Calu3 (cell line): Measurements from ENCODE around the gene NBEAL2. TPM values are rescaled to one million over a fixed set of nuclear protein-coding genes. Genes with fewer than 3 reads are reported as not detected.

Experiments used
- BruUV-seq: library from RNA; stranded (reverse); fragments of 400-500 nt; replicated peaks from 2 replicates; lab custom pipeline; 2021; lab: Mats Ljungman, UMichigan
- CTCF ChIA-PET: fragments of 300-600 bp; sonication (Branson Sonifier 250); formaldehyde crosslinking; loops from one replicate; lab custom pipeline; 2022; ENCODE audit warnings: antibody characterized with exemption; lab: Charles Lee
- DNase-seq: peaks from one replicate; pipeline ENCODE4 v3.0.0; 2022
- H3K27ac Mint-ChIP-seq: one replicate; pipeline ENCODE4 v1.8.0; 2022; ENCODE audit warnings: mixed read lengths; ENCODE audit not compliant: unreplicated experiment
- H3K27me3 Mint-ChIP-seq: one replicate; pipeline ENCODE4 v1.8.0; 2022; ENCODE audit warnings: mixed read lengths; ENCODE audit not compliant: unreplicated experiment
- H3K36me3 Mint-ChIP-seq: one replicate; pipeline ENCODE4 v1.8.0; 2022; ENCODE audit warnings: mild to moderate bottlenecking, moderate library complexity, mixed read lengths; ENCODE audit not compliant: insufficient read depth, unreplicated experiment
- H3K4me1 Mint-ChIP-seq: one replicate; pipeline ENCODE4 v1.8.0; 2022; ENCODE audit warnings: mild to moderate bottlenecking, low read depth, mixed read lengths; ENCODE audit not compliant: unreplicated experiment
- H3K4me3 Mint-ChIP-seq: one replicate; pipeline ENCODE4 v1.8.0; 2022; ENCODE audit warnings: mild to moderate bottlenecking, low read depth, moderate library complexity, mixed read lengths; ENCODE audit not compliant: unreplicated experiment
- H3K9me3 Mint-ChIP-seq: one replicate; pipeline ENCODE4 v1.8.0; 2022; ENCODE audit warnings: low read depth, mixed read lengths; ENCODE audit not compliant: unreplicated experiment
- intact Hi-C: fragments of 100-400 bp; cut with micrococcal nuclease; formaldehyde crosslinking; loops from one replicate; pipeline ENCODE4 v1.10.0; 2022; ENCODE audit not compliant: unreplicated experiment
- total RNA-seq: library from RNA; stranded (reverse); gene quantifications from 2 replicates; pipeline ENCODE4 v1.2.3, GENCODE V29; 2022
- TF ChIP-seq, protein P1 (sequence below): fragments of 200-600 bp; IDR thresholded peaks from one replicate; pipeline ENCODE4 v1.8.0; 2022; ENCODE audit warnings: antibody characterized with exemption; ENCODE audit not compliant: unreplicated experiment

NBEAL2 gene
- total RNA-seq, 1 experiment from 2014 or later: 143 TPM

DNA sequence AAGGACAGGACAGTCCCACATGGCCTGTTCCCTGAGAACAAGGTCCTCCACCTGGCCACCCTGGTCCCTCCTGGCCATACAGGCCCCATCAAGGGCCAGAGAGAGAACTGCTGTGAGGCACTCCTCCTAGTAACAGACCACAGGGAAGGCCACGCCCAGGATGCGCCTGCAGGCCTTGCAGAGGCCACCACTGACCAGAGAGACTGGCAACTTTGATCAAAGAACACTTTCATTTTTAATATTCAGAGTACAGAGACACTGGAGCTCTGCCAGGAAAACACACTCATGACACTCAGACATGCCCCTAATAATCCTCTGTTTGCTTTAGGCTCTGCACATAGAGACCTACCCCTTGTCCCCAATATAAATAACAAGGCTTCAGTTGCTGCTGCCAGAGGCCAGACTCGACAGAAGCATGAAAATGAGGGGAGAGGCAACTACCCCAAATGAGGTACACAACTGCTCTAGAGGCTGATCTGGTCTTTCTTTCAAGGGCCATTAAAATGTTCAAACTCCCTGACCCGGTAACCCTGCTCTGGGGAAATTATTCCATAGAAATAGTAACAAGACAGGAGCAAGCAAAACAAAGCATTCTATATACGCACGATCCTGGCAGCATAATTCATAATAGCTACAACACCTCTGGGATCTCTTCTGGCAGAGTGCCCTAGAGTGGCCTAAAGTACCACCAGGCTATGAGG is 47.7 kb upstream of the NBEAL2 start:
- DNase-seq: peak; percentile 55
- intact Hi-C loops: loop anchor here (2.0 to 5.0 kb wide), 2 partner anchors 13 to 51 kb away; no protein-coding TSS in a partner anchor
- no TSS peak for BruUV-seq
- H3K36me3 Mint-ChIP-seq: peaks cover 49% of the 10 kb centered on the region
- H3K27me3 Mint-ChIP-seq: no peaks in the 10 kb centered on the region
- H3K4me3 Mint-ChIP-seq: peak overlapping the region; percentile 50
- peak overlapping the region; percentile 95 for H3K27ac Mint-ChIP-seq
- CTCF ChIA-PET: interaction anchor here (1.1 to 1.5 kb wide), 4 partner anchors 9 to 56 kb away, joined by 3 to 5 read pairs (median 4); partner anchors contain the start of gene CCDC12
- no peaks in the 10 kb centered on the region for H3K9me3 Mint-ChIP-seq
- TF ChIP-seq, protein P1, sequence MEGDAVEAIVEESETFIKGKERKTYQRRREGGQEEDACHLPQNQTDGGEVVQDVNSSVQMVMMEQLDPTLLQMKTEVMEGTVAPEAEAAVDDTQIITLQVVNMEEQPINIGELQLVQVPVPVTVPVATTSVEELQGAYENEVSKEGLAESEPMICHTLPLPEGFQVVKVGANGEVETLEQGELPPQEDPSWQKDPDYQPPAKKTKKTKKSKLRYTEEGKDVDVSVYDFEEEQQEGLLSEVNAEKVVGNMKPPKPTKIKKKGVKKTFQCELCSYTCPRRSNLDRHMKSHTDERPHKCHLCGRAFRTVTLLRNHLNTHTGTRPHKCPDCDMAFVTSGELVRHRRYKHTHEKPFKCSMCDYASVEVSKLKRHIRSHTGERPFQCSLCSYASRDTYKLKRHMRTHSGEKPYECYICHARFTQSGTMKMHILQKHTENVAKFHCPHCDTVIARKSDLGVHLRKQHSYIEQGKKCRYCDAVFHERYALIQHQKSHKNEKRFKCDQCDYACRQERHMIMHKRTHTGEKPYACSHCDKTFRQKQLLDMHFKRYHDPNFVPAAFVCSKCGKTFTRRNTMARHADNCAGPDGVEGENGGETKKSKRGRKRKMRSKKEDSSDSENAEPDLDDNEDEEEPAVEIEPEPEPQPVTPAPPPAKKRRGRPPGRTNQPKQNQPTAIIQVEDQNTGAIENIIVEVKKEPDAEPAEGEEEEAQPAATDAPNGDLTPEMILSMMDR: no peak
- H3K4me1 Mint-ChIP-seq: peaks cover 60% of the 10 kb centered on the region

DNA sequence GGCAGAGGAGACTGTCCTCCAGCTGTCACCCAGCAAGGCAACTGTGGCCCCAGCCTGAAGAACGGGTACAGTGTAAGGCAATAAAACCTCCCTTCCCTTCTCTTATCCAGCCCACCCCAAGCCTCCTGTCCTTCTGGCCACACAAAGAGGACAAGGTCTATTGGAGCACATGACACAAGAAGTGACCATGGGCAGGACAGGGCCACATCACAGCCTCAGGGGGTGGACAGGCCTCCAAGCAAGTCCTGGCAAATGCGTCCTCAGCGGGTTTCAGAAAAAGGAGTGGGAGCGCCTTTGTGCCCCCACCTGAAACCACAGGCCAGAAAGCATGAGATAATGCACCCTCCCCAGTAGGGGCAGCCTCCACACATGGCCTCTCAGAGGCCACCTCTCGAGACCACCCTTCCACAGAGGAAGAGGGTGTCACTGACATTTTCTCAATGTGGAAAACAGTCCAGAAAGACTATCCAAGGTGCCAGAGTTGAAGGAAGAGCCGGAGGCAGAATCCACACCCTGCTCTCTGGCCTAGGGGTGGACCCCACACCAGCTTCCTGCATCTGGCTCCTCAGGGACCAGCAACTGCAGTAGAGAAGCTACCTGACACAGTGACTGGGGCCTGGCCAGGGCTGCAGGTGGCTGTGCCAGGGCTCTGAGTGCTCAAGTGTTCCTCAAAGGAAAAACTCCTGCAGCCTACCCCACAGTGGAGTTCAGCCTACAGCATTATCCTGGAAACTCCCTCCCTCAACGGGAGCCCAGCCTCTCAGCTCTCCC is 46.8 kb upstream of the NBEAL2 start:
- Mint-ChIP-seq H3K4me3 (no peak overlapping the region), H3K36me3 (peaks cover 45% of the 10 kb centered on the region), H3K4me1 (peaks cover 62% of the 10 kb centered on the region), H3K27ac (no peak overlapping the region), H3K27me3 (no peaks in the 10 kb centered on the region), H3K9me3 (no peaks in the 10 kb centered on the region)
- TF ChIP-seq, protein P1: no peak
- no peak for DNase-seq
- CTCF ChIA-PET: no interaction called here
- intact Hi-C loops: loop anchor here (5.0 kb wide), 1 partner anchor 50 kb away; no protein-coding TSS in a partner anchor
- BruUV-seq: no TSS peak

DNA sequence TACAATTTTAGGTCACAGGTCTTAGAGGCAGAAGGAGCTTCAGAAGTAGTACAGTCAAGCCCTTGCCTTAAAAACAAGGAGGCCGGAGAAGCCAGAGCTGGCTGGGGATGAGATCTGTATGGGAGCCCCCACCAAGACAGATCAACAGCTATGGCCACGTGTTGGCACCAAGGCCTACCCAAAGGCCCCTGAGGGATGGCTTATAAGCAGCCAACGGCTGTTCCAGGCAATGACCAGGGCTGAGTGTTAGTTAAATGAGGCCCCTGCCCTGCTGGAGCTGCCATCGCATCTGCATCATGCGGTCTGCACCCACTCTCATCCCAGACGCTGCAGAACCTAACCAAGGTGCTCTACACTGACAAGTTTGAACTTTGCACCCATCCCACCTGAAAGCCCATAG is 46.2 kb upstream of the NBEAL2 start:
- no peaks in the 10 kb centered on the region for H3K9me3 Mint-ChIP-seq
- TF ChIP-seq, protein P1: no peak
- no peak overlapping the region for H3K4me3 Mint-ChIP-seq
- intact Hi-C loops: loop anchor here (5.0 kb wide), 1 partner anchor 49 kb away; no protein-coding TSS in a partner anchor
- H3K4me1 Mint-ChIP-seq: peaks cover 62% of the 10 kb centered on the region
- H3K36me3 Mint-ChIP-seq: peaks cover 51% of the 10 kb centered on the region
- CTCF ChIA-PET: no interaction called here
- H3K27ac Mint-ChIP-seq: no peak overlapping the region
- no TSS peak for BruUV-seq
- H3K27me3 Mint-ChIP-seq: no peaks in the 10 kb centered on the region
- DNase-seq: no peak

DNA sequence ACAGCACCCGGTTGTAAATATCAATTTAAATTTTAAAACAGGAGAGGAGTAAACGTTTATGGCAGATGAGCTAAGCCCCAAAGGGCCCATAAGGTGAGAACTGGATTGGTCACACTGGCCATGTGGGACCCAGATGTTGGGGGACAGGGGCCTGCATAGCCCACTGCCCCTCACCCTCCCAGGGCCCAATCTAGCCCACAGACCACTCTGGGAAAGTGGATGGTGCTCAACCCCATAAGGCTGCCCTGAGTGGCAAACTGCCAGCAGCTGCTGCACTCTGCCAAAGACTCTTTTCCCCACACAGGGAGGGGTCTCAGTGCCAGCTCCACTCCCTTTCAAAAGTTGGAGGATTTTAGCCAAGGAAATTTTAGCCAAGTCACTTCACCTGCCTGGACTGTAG is 45.4 kb upstream of the NBEAL2 start:
- H3K36me3 Mint-ChIP-seq: peaks cover 59% of the 10 kb centered on the region
- CTCF ChIA-PET: no interaction called here
- H3K27me3 Mint-ChIP-seq: no peaks in the 10 kb centered on the region
- no peak for DNase-seq
- intact Hi-C loops: loop anchor here (5.0 kb wide), 1 partner anchor 48 kb away; no protein-coding TSS in a partner anchor
- no TSS peak for BruUV-seq
- no peaks in the 10 kb centered on the region for H3K9me3 Mint-ChIP-seq
- no peak overlapping the region for H3K4me3 Mint-ChIP-seq
- TF ChIP-seq, protein P1: no peak
- H3K27ac Mint-ChIP-seq: no peak overlapping the region
- H3K4me1 Mint-ChIP-seq: peaks cover 61% of the 10 kb centered on the region
